Right lobe of liver (tissue), 6 donors: Measurements from ENCODE around the gene CEP19. TPM values are rescaled to one million over a fixed set of nuclear protein-coding genes. Genes with fewer than 3 reads are reported as not detected.

Experiments
- ATAC-seq, 4 donors: fragments of 200-7000 bp; cut with Tn5 transposase; one replicate each; pipeline ENCODE4 v1.9.1; 2020; ENCODE audit warnings: mild to moderate bottlenecking in 4 of 4, moderate library complexity in 4 of 4
- DNase-seq, 3 donors: peaks; one replicate each; pipeline ENCODE4 v3.0.0-alpha.2; 2020
- H3K27ac ChIP-seq, 3 donors: fragments of 200-600 bp; one replicate each; pipeline ENCODE4 v1.8.0; 2022
- H3K27me3 ChIP-seq, 2 donors: fragments of 200-600 bp; one replicate each; pipeline ENCODE4 v1.8.0; 2022
- H3K36me3 ChIP-seq, 4 donors: fragments of 200-600 bp; sonication (generic) in 1 of 4; one replicate each; pipeline versions ENCODE4 v1.5.1 to v1.8.0; 2017 to 2022; ENCODE audit warnings: control low read depth in 1 of 4
- H3K4me1 ChIP-seq, 4 donors: fragments of 200-600 bp; sonication (generic) in 1 of 4; one replicate each; pipeline versions ENCODE4 v1.5.1 to v1.8.0; 2017 to 2022; ENCODE audit warnings: control low read depth in 1 of 4
- H3K4me3 ChIP-seq, 3 donors: fragments of 200-600 bp; one replicate each; pipeline ENCODE4 v1.8.0; 2022
- H3K9me3 ChIP-seq, 4 donors: fragments of 200-600 bp; sonication (generic) in 1 of 4; one replicate each; pipeline versions ENCODE4 v1.5.1 to v1.8.0; 2017 to 2022; ENCODE audit warnings: control low read depth in 1 of 4
- CTCF ChIP-seq, 4 donors: fragments of 200-600 bp in 3 of 4; fragments of 450-650 bp in 1 of 4; IDR thresholded peaks; one replicate each; pipeline versions ENCODE4 v1.5.1 to v1.8.0; 2016 to 2022; ENCODE audit warnings: antibody characterized with exemption in 4 of 4, mild to moderate bottlenecking in 2 of 4
- POLR2A ChIP-seq: fragments of 450-650 bp; IDR thresholded peaks from one replicate; pipeline ENCODE4 v1.6.1; 2017; ENCODE audit warnings: antibody characterized with exemption, mild to moderate bottlenecking
- WGBS: methylation state at CpG from one replicate; pipeline ENCODE4 v1.1.6; 2018; ENCODE audit warnings: low coverage, low lambda C conversion rate; ENCODE audit not compliant: insufficient coverage; ENCODE audit errors: missing lambda C conversion rate; 5-methylcytosine and 5-hydroxymethylcytosine counted together
- intact Hi-C, 2 donors: fragments of 100-400 bp; cut with DNase I; formaldehyde crosslinking; loops; one replicate each; pipeline versions ENCODE4 v1.11.2 to v1.14.1; 2022
- total RNA-seq, 6 experiments: library from RNA; depleted of rRNA in 2 of 6; stranded (reverse); fragments of >200 nt in 2 of 6; fragmentation: NEBNext Ultra II Directional in 3 of 6; extraction: Animal tissue kit (Norgen Biotek cat#: 25700) in 3 of 6; gene quantifications; one replicate each; pipeline versions ENCODE4 v1.1.0 to v1.2.4, GENCODE V29; 2016 to 2023
- donor health status: DM: no; HTN: yes; CAD: no.
- donor health status: DM: no; HTN: no; CAD: no.
- donor health status: DM: no; HTN: no; CAD: no.
- donor health status: DM: no; HTN: yes; CAD: no.
- donor health status: DM: no; HTN: yes; CAD: no.

Gene CEP19
- total RNA-seq, 6 experiments from 2014 or later: 0.37 to 0.99 (median 0.51) TPM

- H3K9me3 ChIP-seq: no peaks in the 10 kb centered on the region
- H3K36me3 ChIP-seq: no peaks in the 10 kb centered on the region
- no peak for TF ChIP-seq CTCF (IDR thresholded peaks at IDR 0.05)
- TF ChIP-seq POLR2A: no peak
- H3K27me3 ChIP-seq: no peaks in the 10 kb centered on the region
- H3K27ac ChIP-seq: no peak overlapping the region
- no peaks in the 10 kb centered on the region for H3K4me1 ChIP-seq
- ATAC-seq (no peak), DNase-seq (no peak)
- intact Hi-C loops: no loop called here
- 0% methylated on average over 1 of the region's 1 CpG for WGBS
- H3K4me3 ChIP-seq: no peak overlapping the region
Observed at GRCh38 chr3:196677353-196677752, 34.7 kb downstream of the CEP19 start.

- WGBS: 67% methylated on average over 3 of the region's 3 CpGs
- intact Hi-C loops: no loop called here
- H3K9me3 ChIP-seq: no peaks in the 10 kb centered on the region
Observed at GRCh38 chr3:196673632-196674031, 38.4 kb downstream of the CEP19 start.

GRCh38 chr3:196670339-196670738 is 41.7 kb downstream of the CEP19 start:
- H3K4me3 ChIP-seq: no peak overlapping the region
- WGBS: 27% methylated on average over 6 of the region's 6 CpGs

More at GRCh38 chr3:196673632-196674031, 38.4 kb downstream of the CEP19 start:
- Histone ChIP-seq H3K27ac (no peak overlapping the region), H3K27me3 (no peaks in the 10 kb centered on the region), H3K36me3 (no peaks in the 10 kb centered on the region), H3K4me3 (no peak overlapping the region), H3K4me1 (no peaks in the 10 kb centered on the region)
- no peak for DNase-seq
- TF ChIP-seq POLR2A (no peak), CTCF (IDR thresholded peaks at IDR 0.05) (no peak)
- no peak for ATAC-seq

GRCh38 chr3:196667056-196667825 is 44.8 kb downstream of the CEP19 start:
- Histone ChIP-seq H3K27me3 (no peaks in the 10 kb centered on the region), H3K4me1 (no peaks in the 10 kb centered on the region), H3K4me3 (no peak overlapping the region), H3K9me3 (no peaks in the 10 kb centered on the region), H3K36me3 (no peaks in the 10 kb centered on the region), H3K27ac (no peak overlapping the region)
- 83% methylated on average over 10 of the region's 14 CpGs for WGBS
- DNase-seq (no peak), ATAC-seq (no peak)
- TF ChIP-seq CTCF (IDR thresholded peaks at IDR 0.05) (no peak), POLR2A (no peak)
- intact Hi-C loops: no loop called here

More at GRCh38 chr3:196670339-196670738, 41.7 kb downstream of the CEP19 start:
- H3K27ac ChIP-seq: no peak overlapping the region
- DNase-seq: no peak
- no peak for TF ChIP-seq POLR2A
- TF ChIP-seq CTCF (IDR thresholded peaks at IDR 0.05): no peak
- H3K36me3 ChIP-seq: no peaks in the 10 kb centered on the region
- intact Hi-C loops: no loop called here
- H3K4me1 ChIP-seq: no peaks in the 10 kb centered on the region
- H3K27me3 ChIP-seq: no peaks in the 10 kb centered on the region
- ATAC-seq: peak; percentile 63 to 85 (median 75)
- no peaks in the 10 kb centered on the region for H3K9me3 ChIP-seq
